ENCODE results near the gene KRTAP10-7. TPM values are rescaled to one million over a fixed set of nuclear protein-coding genes. Genes with fewer than 3 reads are reported as not detected.

Gene KRTAP10-7
- total RNA-seq, 4 donors from 2014 or later, result not detected

- ATAC-seq (ENCODE audit: low FRiP score), result no peak
- TF ChIP-seq CTCF (IDR thresholded peaks at IDR 0.05), result no peak
- no peak for DNase-seq (ENCODE audit: low spot score)
Measured at GRCh38 chr21:44581158-44581557, 19.2 kb upstream of the KRTAP10-7 start.

DNA sequence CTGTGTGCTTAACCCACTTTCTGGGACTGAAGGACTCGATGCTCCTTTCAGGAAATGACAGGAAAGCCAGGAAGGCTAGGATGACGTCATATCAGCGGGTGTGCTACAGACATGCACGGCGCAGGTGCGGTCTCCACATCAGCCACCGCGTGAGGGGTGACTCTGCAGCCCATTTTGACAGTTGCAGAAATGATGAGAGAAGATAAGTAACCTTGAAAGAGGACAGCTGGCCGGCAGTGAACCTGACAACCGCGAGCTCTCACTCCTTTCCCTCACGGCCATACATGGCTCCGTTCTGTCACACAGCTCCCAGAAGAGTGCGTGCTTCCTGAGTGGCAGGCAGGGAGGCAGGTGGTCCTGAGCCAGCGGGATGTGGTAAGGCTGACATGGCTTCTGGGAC is 18.3 kb upstream of the KRTAP10-7 start:
- no peak for ATAC-seq (ENCODE audit: low FRiP score)
- TF ChIP-seq CTCF (IDR thresholded peaks at IDR 0.05), result no peak
- no peak for DNase-seq (ENCODE audit: low spot score)

GRCh38 chr21:44583089-44583799 is 17.2 kb upstream of the KRTAP10-7 start:
- DNase-seq (ENCODE audit: low spot score) (no peak), ATAC-seq (ENCODE audit: low FRiP score) (no peak)
- no peak for TF ChIP-seq CTCF (IDR thresholded peaks at IDR 0.05)

GRCh38 chr21:44583800-44584147 is 16.6 kb upstream of the KRTAP10-7 start:
- ATAC-seq (ENCODE audit: low FRiP score) (no peak), DNase-seq (ENCODE audit: low spot score) (no peak)
- no peak for TF ChIP-seq CTCF (IDR thresholded peaks at IDR 0.05)

GRCh38 chr21:44585892-44586291 is 14.5 kb upstream of the KRTAP10-7 start:
- no peak for TF ChIP-seq CTCF (IDR thresholded peaks at IDR 0.05)
- DNase-seq (ENCODE audit: low spot score) (no peak), ATAC-seq (ENCODE audit: low FRiP score) (no peak)

DNA sequence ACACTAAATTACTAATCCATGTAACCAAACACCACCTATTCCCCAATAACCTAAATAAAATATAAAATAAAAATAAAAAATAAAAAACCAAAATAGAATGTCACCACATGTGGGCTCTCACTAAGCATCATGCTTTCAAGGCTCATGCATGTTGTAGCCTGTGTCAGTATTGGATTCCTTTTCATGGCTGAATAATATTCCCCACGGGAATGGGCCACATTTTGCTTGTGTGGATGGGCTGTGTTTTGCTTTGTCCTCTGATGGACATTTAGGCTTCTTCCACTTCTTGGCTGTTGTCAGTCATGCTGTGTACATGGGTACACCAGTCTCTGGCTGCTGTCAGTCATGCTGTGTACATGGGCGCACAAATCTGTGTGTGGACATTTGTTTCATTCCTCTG is 11.3 kb upstream of the KRTAP10-7 start:
- TF ChIP-seq CTCF (IDR thresholded peaks at IDR 0.05), result no peak
- ATAC-seq (ENCODE audit: low FRiP score) (no peak), DNase-seq (ENCODE audit: low spot score) (no peak)

DNA sequence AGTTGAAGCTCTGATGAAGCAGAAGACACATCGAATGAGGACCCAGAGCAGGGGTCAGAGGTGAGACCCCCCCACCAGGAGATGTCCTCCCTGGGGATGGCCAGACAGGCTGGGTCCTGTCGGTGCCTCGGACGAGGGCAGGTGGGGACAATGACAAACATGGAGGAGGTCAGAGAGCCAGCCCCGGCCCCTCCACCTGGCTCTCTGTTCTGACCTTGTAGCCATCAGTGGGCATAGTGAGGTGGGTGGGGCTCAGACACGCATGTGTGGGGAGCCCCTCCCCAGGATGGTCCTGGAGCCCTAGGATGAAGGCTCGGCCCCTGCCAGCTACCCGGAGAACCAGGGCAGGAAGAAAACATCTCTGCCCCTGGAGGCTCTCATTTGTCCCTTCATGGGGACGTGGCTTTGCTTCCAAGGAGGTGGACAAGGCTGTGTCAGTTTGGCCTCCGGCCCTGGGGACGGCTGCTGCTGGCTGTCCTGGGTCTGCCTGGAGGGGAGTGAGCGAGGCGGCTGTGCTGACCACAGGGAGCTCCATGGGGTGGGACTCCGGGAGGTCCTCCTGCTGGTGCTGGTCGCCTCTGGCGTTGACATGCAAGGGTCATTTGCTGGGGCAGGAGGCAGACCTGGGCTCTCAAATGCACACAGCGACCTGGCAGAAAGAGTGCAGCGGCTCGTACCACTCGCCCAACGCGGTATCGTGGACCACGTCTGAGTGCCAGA is 10.7 kb upstream of the KRTAP10-7 start:
- no peak for TF ChIP-seq CTCF (IDR thresholded peaks at IDR 0.05)
- ATAC-seq (ENCODE audit: low FRiP score), result no peak
- DNase-seq (ENCODE audit: low spot score), result no peak

Measured in omental fat pad (tissue), 4 donors.